Neural progenitor cell (in vitro differentiated cells): ENCODE results near the gene COL23A1. TPM values are rescaled to one million over a fixed set of nuclear protein-coding genes. Genes with fewer than 3 reads are reported as not detected.

Experiments
- DNase-seq: peaks from one replicate; pipeline ENCODE4 v3.0.0-alpha.2; 2016; ENCODE audit warnings: low spot score
- H2AFZ ChIP-seq: fragments of 200-600 bp; sonication (generic); replicated peaks from 2 replicates; pipeline ENCODE4 v1.6.1; 2016; ENCODE audit warnings: antibody characterized with exemption
- H3F3A ChIP-seq: fragments of 200-600 bp; sonication (generic); 2 replicates; pipeline ENCODE4 v1.6.1; 2016; ENCODE audit warnings: antibody characterized with exemption, low read depth
- H3K27ac ChIP-seq: fragments of 200-600 bp; sonication (generic); 2 replicates; pipeline ENCODE4 v1.5.1; 2016; ENCODE audit warnings: mild to moderate bottlenecking
- H3K27me3 ChIP-seq: fragments of 200-600 bp; sonication (generic); 2 replicates; pipeline ENCODE4 v1.6.1; 2016; ENCODE audit warnings: mild to moderate bottlenecking, moderate library complexity
- H3K36me3 ChIP-seq: fragments of 200-600 bp; sonication (generic); 2 replicates; pipeline ENCODE4 v1.5.1; 2016
- H3K4me1 ChIP-seq: fragments of 200-600 bp; sonication (generic); 2 replicates; pipeline ENCODE4 v1.6.1; 2016; ENCODE audit warnings: mixed run types
- H3K4me2 ChIP-seq: fragments of 200-600 bp; sonication (generic); 2 replicates; pipeline ENCODE4 v1.6.1; 2016
- H3K4me3 ChIP-seq: fragments of 200-600 bp; sonication (generic); 2 replicates; pipeline ENCODE4 v1.5.1; 2016
- H3K79me2 ChIP-seq: fragments of 200-600 bp; sonication (generic); 2 replicates; pipeline ENCODE4 v1.6.1; 2016; ENCODE audit warnings: low read depth
- H3K9ac ChIP-seq: fragments of 200-600 bp; sonication (generic); 2 replicates; pipeline ENCODE4 v1.6.1; 2016
- H3K9me3 ChIP-seq: fragments of 200-600 bp; sonication (generic); 2 replicates; pipeline ENCODE4 v1.5.1; 2016; ENCODE audit warnings: low read depth
- H4K20me1 ChIP-seq: fragments of 200-600 bp; sonication (generic); 2 replicates; pipeline ENCODE4 v1.6.1; 2016; ENCODE audit warnings: low read depth
- H3K27ac Mint-ChIP-seq: 3 replicates; pipeline ENCODE4 v1.8.0; 2021; ENCODE audit warnings: mixed read lengths
- H3K27me3 Mint-ChIP-seq: 2 replicates; pipeline ENCODE4 v1.8.0; 2022; ENCODE audit warnings: low read depth, mild to moderate bottlenecking, inconsistent platforms, moderate library complexity, mixed read lengths; ENCODE audit not compliant: insufficient read depth
- H3K36me3 Mint-ChIP-seq: 3 replicates; pipeline ENCODE4 v1.8.0; 2021; ENCODE audit warnings: mixed read lengths
- H3K4me1 Mint-ChIP-seq: 3 replicates; pipeline ENCODE4 v1.8.0; 2021; ENCODE audit warnings: mixed read lengths
- H3K4me3 Mint-ChIP-seq: 3 replicates; pipeline ENCODE4 v1.8.0; 2021; ENCODE audit warnings: mild to moderate bottlenecking, moderate library complexity, mixed read lengths
- H3K9me3 Mint-ChIP-seq: 3 replicates; pipeline ENCODE4 v1.8.0; 2020; ENCODE audit warnings: mixed read lengths
- EZH2 ChIP-seq: fragments of 200-600 bp; sonication (generic); IDR thresholded peaks from 2 replicates; pipeline ENCODE4 v1.6.1; 2017; ENCODE audit warnings: antibody characterized with exemption, mild to moderate bottlenecking, moderate library complexity
- EZH2phosphoT487 ChIP-seq: fragments of 200-600 bp; sonication (generic); IDR thresholded peaks from 2 replicates; pipeline ENCODE4 v1.6.1; 2017; ENCODE audit warnings: antibody characterized with exemption
- total RNA-seq: library from RNA; depleted of rRNA; stranded (reverse); fragments of >200 nt; gene quantifications from 2 replicates; pipeline ENCODE4 v1.2.3, GENCODE V29; 2015; ENCODE audit warnings: low replicate concordance
- TF ChIP-seq, protein P1 (sequence below): fragments of 200-600 bp; sonication (generic); IDR thresholded peaks from 2 replicates; pipeline ENCODE4 v1.5.1; 2017; ENCODE audit warnings: antibody characterized with exemption, mild to moderate bottlenecking

The COL23A1 gene
- total RNA-seq, 1 donor from 2014 or later: not detected

DNA sequence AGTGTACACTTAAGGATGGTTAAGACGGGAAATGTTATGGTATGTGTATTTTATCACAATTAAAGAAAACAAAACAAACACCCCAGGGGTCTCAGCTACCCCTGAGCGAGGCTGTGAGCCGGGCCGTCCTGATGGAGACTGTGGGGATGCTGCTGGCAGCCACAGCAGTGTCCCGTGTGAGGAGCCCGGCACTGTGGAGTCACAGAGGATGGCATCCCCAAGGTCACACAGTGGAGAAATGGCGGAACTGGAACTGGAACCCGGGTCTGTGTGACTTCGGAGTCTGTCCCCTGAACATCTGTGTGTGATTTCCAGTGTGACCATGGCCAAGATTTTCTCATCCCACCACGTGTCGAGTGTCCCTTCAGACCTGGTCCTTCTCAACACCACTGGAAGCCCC, 276.9 kb downstream of the COL23A1 start:
- no peaks in the 10 kb centered on the region for H3K27me3 ChIP-seq
- no peaks in the 10 kb centered on the region for H4K20me1 ChIP-seq
- H3K27ac ChIP-seq: no peak overlapping the region
- Mint-ChIP-seq H3K4me3 (no peak overlapping the region), H3K27me3 (peaks cover 8% of the 10 kb centered on the region), H3K4me1 (peaks cover 19% of the 10 kb centered on the region), H3K27ac (peak overlapping the region; percentile 23), H3K36me3 (no peaks in the 10 kb centered on the region), H3K9me3 (peaks cover 13% of the 10 kb centered on the region)
- no peak for DNase-seq
- no peak overlapping the region for H3K9ac ChIP-seq
- H3K4me2 ChIP-seq: no peak overlapping the region
- H3K4me3 ChIP-seq: no peak overlapping the region
- no peaks in the 10 kb centered on the region for H3K79me2 ChIP-seq
- TF ChIP-seq EZH2phosphoT487 (no peak), EZH2 (no peak)
- TF ChIP-seq, protein P1, sequence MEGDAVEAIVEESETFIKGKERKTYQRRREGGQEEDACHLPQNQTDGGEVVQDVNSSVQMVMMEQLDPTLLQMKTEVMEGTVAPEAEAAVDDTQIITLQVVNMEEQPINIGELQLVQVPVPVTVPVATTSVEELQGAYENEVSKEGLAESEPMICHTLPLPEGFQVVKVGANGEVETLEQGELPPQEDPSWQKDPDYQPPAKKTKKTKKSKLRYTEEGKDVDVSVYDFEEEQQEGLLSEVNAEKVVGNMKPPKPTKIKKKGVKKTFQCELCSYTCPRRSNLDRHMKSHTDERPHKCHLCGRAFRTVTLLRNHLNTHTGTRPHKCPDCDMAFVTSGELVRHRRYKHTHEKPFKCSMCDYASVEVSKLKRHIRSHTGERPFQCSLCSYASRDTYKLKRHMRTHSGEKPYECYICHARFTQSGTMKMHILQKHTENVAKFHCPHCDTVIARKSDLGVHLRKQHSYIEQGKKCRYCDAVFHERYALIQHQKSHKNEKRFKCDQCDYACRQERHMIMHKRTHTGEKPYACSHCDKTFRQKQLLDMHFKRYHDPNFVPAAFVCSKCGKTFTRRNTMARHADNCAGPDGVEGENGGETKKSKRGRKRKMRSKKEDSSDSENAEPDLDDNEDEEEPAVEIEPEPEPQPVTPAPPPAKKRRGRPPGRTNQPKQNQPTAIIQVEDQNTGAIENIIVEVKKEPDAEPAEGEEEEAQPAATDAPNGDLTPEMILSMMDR: no peak
- no peaks in the 10 kb centered on the region for H3K9me3 ChIP-seq
- no peaks in the 10 kb centered on the region for H3K36me3 ChIP-seq
- no peak overlapping the region for H2AFZ ChIP-seq
- H3F3A ChIP-seq: no peaks in the 10 kb centered on the region
- no peaks in the 10 kb centered on the region for H3K4me1 ChIP-seq

DNA sequence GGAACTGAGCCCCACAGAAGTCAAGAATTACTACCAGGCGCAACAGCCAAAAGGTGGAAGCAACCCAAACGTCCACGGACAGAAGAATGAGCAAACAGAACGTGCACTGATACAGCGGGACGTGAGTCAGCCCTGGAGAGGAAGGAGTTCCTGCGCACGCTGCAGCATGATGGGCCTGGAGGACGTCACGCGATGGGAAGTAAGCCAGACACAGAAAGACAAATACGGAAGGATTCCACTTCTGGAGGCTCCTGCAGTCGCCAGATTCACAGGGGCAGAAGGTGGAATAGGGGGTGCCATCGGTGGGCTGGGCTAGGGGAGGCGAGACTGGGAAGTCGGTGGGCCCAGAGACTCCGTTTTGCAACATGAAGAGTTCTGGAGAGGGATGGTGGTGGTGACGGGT, 277.3 kb downstream of the COL23A1 start:
- no peaks in the 10 kb centered on the region for H3K27me3 ChIP-seq
- peak overlapping the region; percentile 23 for H3K27ac Mint-ChIP-seq
- no peak overlapping the region for H3K27ac ChIP-seq
- no peaks in the 10 kb centered on the region for H3F3A ChIP-seq
- no peak overlapping the region for H3K4me2 ChIP-seq
- H3K9ac ChIP-seq: no peak overlapping the region
- H3K4me1 Mint-ChIP-seq: peaks cover 23% of the 10 kb centered on the region
- no peak overlapping the region for H3K4me3 Mint-ChIP-seq
- no peaks in the 10 kb centered on the region for H3K4me1 ChIP-seq
- H3K4me3 ChIP-seq: no peak overlapping the region
- no peaks in the 10 kb centered on the region for H4K20me1 ChIP-seq
- no peaks in the 10 kb centered on the region for H3K9me3 ChIP-seq
- H3K9me3 Mint-ChIP-seq: peaks cover 10% of the 10 kb centered on the region
- no peak for DNase-seq
- no peaks in the 10 kb centered on the region for H3K36me3 Mint-ChIP-seq
- no peaks in the 10 kb centered on the region for H3K79me2 ChIP-seq
- H2AFZ ChIP-seq: peak overlapping the region; percentile 70
- TF ChIP-seq EZH2phosphoT487 (no peak), EZH2 (no peak)
- TF ChIP-seq, protein P1: no peak
- peaks cover 8% of the 10 kb centered on the region for H3K27me3 Mint-ChIP-seq
- H3K36me3 ChIP-seq: no peaks in the 10 kb centered on the region

DNA sequence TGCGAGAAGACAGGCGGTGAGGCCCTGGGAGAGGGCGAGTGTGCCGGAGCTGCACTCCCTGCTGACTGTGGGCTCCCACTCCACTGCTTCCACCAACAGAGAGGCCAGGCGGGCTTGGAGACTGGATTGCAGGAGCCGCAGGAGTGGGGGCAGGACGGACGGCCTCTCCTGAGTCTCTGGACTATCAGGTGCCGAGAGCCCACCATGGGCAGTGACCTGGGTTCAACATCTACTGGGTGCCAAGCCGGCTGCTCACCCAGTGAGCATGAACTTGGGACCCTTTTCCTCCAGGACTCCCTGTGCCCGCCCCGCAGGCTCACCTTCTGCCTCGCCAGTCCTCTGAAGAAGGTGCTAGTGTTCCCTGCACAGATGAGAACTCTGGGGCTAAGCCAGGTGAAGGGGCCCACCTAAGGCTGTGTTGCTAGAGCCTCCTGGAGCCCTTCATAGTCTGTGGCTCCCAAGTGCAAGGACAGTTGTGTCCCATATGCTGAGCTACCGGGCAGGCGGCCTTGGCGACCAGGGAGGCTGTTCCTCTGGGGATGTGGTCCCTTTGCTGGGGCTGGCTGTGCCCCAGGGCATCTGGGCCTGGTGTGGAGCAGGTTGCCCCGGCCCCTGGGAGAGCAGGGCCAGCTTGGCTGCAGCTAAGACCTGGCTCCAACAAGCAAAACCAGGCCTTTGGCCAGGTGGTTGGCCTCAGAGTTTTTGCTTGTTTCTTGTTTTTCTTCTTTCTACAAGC, 279.9 kb downstream of the COL23A1 start:
- Histone ChIP-seq H3K4me2 (no peak overlapping the region), H3K27me3 (no peaks in the 10 kb centered on the region), H3K4me1 (no peaks in the 10 kb centered on the region), H3K9ac (no peak overlapping the region), H3F3A (no peaks in the 10 kb centered on the region), H3K36me3 (no peaks in the 10 kb centered on the region), H3K27ac (no peak overlapping the region), H4K20me1 (no peaks in the 10 kb centered on the region), H3K9me3 (no peaks in the 10 kb centered on the region), H3K79me2 (no peaks in the 10 kb centered on the region), H2AFZ (no peak overlapping the region), H3K4me3 (no peak overlapping the region)
- Mint-ChIP-seq H3K4me1 (peaks cover 33% of the 10 kb centered on the region), H3K27me3 (peaks cover 5% of the 10 kb centered on the region), H3K36me3 (peaks cover 3% of the 10 kb centered on the region), H3K27ac (no peak overlapping the region), H3K9me3 (peaks cover 3% of the 10 kb centered on the region), H3K4me3 (no peak overlapping the region)
- no peak for DNase-seq
- TF ChIP-seq, protein P1: no peak
- TF ChIP-seq EZH2phosphoT487 (no peak), EZH2 (no peak)
